Activated T-cell treated with anti-CD3 and anti-CD28 coated beads for 1 hour (primary cell): ENCODE measurements around the gene WDR64.
"Not testable (repeated sequence)": the region's sequence is repeated elsewhere in the genome, so short reads cannot be mapped to it uniquely, and the experiment has no call there.

Source experiments
- DNase-seq: peaks from one replicate; pipeline ENCODE4 v3.0.0-alpha.2; 2020; ENCODE audit warnings: low read depth

Gene WDR64

GRCh38 chr1:241800640-241801039, 148.6 kb downstream of the WDR64 start:
- no peak for DNase-seq

DNA sequence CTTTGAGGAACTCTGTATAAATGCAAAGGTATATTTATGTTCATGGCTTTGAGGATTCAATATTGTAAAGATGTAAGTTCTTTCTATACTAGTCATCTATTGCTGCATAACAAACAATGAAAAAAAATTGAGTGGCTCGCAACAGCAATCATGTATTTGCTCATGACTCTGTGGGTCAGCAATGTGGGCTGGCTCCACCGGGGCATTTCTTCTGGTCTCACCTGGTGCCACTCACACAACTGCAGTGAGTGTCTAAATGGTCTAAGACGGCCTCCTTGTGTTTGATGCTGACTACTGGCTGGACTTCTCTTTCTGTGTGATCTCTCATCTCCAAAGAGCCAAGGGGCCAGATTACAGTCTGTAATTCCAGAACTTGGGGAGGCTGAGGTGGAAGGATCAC, 150.8 kb downstream of the WDR64 start:
- no peak for DNase-seq

- not testable (repeated sequence) for DNase-seq
Measured at GRCh38 chr1:241804706-241805105, 152.6 kb downstream of the WDR64 start.

GRCh38 chr1:241808265-241808664, 156.2 kb downstream of the WDR64 start:
- no peak for DNase-seq

- DNase-seq = no peak
Measured at GRCh38 chr1:241810769-241811405, 158.8 kb downstream of the WDR64 start.

DNA sequence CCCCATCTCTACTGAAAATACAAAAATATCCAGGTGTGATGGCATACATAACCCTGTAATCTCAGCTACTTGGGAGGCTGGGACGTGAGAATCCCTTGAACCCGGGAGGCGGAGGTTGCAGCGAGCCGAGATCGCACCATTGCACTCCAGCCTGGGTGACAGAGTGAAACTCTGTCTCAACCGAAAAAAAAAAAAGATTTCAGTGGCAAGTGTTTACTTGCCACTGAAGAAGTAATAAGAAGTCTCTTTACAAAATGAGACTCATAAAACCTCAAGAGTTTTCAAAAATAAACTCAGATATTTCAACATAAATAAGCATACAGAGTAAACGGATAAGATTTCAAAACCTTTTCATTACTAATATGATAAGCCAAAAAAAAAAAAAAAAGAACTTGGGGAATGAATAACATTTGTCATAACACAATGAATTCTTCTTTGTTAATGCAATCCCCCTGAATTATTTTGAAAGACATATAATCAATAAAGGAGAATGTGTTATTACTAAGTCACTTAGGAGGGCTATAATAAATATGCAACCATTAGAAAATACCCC, 161.8 kb downstream of the WDR64 start:
- DNase-seq = no peak

- no peak for DNase-seq
Measured at GRCh38 chr1:241816008-241816407, 163.9 kb downstream of the WDR64 start.

DNA sequence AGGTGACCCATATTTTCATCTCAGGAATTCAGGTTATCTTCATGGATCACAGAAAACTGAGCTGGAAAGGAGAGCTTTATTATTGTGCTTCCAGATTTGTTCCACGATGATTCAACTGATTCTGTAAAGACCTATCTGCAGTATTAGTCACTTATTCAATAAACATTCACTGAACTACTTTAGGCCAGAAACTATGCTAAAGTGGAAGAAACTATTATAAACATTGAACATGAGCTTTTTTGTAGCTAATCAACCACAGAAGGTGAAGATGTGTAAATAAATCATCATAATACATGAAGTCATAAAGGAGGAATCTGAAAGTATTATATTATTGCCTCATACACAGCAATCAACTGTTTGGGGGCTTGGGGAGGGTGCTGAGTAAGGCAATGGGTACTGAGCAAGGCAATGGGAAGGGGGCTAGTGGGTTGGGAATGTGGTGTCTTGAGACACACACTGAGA, 165.3 kb downstream of the WDR64 start:
- DNase-seq = no peak

DNA sequence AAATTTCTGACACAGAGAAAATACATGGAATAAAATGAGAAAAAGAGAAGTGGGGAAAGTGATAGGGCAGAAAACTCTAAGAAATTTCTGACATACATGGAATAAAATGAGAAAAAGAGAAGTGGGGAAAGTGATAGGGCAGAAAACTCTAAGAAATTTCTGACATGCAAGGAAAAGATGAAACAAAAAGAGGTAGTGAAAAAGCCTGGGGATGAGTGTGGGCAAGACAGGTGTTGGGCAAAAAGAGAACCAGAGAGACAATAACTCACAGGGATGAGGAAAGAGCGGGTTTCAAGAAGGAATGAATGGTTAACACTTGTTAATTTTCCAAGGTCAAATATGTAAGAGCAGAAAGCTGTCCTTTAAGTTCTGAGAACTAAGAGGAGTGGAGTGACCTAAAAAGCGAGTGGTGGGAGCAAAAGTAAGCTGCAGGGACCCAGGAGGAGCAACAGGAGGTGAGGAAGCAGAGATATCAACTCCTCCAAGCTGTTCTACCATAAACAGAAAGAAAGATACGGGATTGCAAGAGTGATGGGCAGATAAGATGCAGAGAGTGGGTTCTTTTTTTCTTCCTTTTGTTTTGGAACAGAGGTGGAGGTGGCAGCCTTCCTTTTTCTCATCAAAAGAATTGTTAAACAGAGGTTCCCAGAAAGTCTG, 166.0 kb downstream of the WDR64 start:
- DNase-seq = no peak

GRCh38 chr1:241819340-241819866, 167.3 kb downstream of the WDR64 start:
- no peak for DNase-seq

DNA sequence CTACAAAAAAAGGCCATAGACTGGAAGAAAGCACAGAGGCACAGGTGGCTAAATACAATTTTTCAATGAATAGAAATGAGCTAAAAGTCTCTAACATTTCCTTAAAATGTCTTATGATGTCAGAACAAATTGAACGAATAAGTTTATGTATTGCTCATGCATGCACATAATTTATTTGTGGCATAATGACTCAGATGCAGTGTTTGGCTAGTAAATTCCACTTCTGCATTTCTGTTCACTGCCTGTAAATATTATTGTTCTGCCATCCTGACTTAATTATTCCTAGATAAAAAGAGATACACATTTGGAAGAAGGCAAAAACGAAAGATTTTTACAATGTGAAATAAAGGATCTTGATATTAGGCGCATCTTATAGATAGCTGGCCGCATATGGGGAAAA, 169.3 kb downstream of the WDR64 start:
- DNase-seq = no peak

- DNase-seq = no peak
Measured at GRCh38 chr1:241822846-241823245, 170.8 kb downstream of the WDR64 start.

DNA sequence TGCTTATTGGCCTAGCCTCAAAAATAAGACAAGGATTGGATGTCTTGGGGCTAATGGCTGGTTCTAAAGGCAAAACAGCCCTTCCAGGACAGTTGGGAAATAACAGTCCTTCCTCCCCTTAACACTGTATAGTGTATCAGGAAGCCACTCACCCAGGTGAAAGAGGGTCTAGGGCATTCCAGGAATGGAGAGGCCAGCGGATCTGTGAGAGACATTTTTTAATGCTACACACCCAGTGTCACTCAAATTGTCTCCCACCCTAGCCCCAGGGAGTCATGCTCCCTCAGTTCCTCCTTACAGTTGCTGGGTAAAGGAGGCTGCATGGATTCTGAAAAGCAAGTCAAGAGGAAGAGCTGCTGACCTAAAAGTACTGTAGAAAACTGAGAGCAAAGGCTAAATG, 171.8 kb downstream of the WDR64 start:
- no peak for DNase-seq

DNA sequence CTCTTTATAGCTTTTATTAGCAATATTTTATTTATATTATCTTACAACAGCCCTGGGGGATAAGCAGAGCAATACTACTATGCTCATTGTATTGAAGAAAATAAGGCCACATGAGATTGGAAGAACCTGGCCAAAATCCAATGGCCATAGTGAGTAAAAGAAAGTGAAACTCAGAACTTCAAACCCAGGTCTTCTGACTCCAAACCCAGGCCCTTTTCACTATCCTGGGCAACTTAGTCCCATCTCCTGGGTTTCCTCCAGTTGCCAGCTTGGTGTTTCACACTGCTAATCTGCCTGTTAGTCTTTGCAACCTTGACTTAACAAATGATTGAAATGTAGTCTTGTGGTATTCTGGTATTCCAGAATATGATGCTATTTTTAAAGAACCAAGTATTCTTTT, 173.5 kb downstream of the WDR64 start:
- DNase-seq = no peak

DNA sequence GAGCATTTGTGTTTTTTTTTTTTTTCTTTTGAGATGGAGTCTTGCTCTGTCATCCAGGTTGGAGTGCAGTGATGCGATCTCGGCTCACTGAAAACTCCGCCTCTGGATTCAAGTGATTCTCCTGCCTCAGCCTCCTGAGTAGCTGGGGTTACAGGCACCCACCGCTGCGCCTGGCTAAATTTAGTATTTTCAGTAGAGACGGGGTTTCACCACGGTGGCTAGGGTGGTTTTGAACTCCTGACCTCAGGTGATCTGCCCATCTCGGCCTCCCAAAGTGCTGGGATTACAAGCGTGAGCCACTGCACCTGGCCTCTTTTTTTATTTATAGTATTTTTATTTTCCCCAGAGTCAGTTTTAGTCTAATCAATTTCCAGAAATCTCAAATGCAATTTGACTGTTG, 174.5 kb downstream of the WDR64 start:
- DNase-seq = not testable (repeated sequence)

DNA sequence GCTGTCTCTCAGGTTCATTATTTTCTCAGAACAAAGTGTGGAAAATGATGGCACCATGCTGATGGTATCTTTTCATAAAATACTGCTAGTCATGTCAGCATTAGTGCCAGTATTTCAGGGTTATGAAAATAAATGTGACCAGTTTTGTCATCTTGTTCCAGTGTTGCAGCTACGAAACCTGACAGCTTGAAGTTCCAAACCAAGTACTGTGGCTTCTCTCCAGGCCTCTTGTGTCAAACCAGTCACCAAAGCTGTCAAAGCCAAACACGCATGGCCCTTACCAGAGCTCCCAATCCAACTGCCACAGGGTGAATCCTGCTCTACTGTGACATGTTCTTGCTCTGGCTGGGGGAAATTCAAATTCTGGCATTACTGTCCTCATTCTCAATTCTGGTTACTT, 175.2 kb downstream of the WDR64 start:
- no peak for DNase-seq

GRCh38 chr1:241828463-241829021, 176.5 kb downstream of the WDR64 start:
- DNase-seq = no peak

GRCh38 chr1:241829468-241829867, 177.4 kb downstream of the WDR64 start:
- no peak for DNase-seq

DNA sequence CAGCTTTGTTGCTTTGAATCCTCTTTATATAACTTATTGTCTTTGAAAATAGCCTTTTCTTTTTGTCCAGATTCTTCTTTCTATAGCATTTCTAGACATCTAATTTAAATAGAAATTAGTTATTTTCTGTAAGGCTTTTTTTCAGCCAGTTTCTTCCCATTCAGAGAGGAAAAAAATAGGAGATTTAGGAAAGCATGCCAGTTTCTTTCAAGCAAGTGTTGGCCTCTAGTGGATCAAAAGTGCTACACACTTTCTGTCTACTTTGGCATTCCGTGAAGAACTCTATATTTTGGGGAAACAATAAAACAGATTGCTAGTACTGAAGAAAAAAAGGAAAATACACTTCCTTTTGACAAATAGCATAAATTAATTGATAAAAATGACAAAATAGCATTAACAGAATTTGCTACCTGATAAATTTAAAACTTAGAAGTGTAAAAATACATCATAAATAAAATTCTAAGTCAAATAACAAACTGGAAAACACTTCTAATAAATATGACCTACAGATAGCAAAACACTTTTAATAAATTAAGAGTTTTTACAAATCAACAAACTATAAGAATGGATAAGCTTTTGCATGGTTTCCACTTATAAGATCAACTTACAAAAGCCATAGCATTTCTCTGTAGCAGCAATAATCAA, 182.8 kb downstream of the WDR64 start:
- no peak for DNase-seq

- no peak for DNase-seq
Measured at GRCh38 chr1:241836941-241837340, 184.9 kb downstream of the WDR64 start.

DNA sequence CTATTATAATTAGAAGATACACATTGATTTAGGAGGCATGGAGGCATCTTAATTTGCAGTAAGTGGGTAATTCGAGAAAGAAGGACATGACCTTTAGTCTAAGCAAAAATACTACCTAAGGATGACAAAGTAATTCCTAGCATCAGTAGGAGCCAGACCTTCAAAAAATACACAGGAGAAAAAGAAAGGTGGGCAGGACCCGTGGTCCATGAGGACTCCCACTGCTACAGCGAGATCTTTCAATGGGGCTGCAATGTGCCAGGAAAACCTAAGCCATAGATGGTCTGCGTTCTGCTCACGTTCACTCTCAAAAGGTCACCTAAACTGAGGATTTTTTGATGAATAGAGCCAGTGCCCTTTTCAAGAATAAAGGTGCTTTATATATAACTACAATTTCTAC, 185.3 kb downstream of the WDR64 start:
- DNase-seq = no peak

DNA sequence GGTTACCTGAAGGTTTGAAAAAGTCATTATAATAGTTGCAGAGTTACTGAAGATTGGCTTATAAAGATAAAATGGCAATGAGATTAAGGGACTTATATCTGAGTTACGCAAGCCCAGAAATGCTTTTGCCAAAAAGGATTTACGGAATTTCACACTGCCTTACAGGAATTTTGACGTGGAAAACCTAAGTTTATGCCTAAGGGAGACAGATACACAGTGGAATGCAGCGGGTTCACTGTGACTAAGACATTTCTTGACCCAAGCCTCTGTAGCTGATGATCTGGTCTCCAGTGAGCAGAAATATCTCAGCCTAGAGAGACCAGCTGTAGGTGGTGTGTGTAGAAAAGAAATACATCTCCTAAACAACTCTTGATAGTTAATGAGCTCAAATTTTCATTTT, 185.8 kb downstream of the WDR64 start:
- DNase-seq = no peak

DNA sequence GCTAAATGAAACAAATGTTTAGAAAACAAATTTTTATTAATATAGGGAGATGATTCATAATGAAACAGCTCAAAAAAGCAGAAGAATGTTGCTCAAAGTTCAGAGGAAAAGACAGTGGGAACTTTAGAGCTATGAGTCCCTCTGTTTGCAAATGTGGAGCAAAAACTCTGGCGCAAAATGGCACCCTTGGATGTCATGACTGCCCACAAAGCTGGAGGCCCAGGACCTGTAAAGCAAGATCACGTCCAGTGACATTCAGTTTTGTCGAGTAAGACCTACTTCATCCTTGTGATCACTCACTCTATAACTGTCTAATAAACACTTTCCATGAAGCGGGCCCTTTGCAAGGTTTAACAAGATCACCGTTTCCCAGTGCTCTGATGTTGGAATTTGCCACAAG, 186.8 kb downstream of the WDR64 start:
- no peak for DNase-seq
